Activated T-helper 1 cell treated with anti-CD3 and anti-CD28 coated beads, Interleukin-2, amount 50 U/mL, for 16 hours (primary cell): ENCODE results near the gene AHSP.
"Not testable (repeated sequence)": the region's sequence is repeated elsewhere in the genome, so short reads cannot be mapped to it uniquely, and the experiment has no call there.

Source experiments
- DNase-seq, 2 donors: peaks; one replicate each; pipeline ENCODE4 v3.0.0-alpha.2; 2020; ENCODE audit warnings: low read depth in 1 of 2, low spot score in 1 of 2

The AHSP gene

GRCh38 chr16:31529937-31530312, 2.2 kb downstream of the AHSP start:
- DNase-seq, result no peak

GRCh38 chr16:31530405-31530804, 2.7 kb downstream of the AHSP start:
- DNase-seq, result no peak

- no peak for DNase-seq
These were observed 3.4 kb downstream of the AHSP start for GRCh38 chr16:31531096-31531495.

- no peak for DNase-seq
These were observed 4.4 kb downstream of the AHSP start for GRCh38 chr16:31532120-31532519.

GRCh38 chr16:31532896-31533295, 5.2 kb downstream of the AHSP start:
- no peak for DNase-seq

GRCh38 chr16:31535737-31536136, 8.0 kb downstream of the AHSP start:
- DNase-seq, result no peak

- DNase-seq, result no peak
These were observed 9.2 kb downstream of the AHSP start for GRCh38 chr16:31536804-31537361.

- DNase-seq, result no peak
These were observed 9.9 kb downstream of the AHSP start for GRCh38 chr16:31537362-31538242.

- not testable (repeated sequence) for DNase-seq
These were observed 10.5 kb downstream of the AHSP start for GRCh38 chr16:31538243-31538598.

- DNase-seq, result not testable (repeated sequence)
These were observed 12.1 kb downstream of the AHSP start for GRCh38 chr16:31539762-31540161.

- no peak for DNase-seq
These were observed 15.1 kb downstream of the AHSP start for GRCh38 chr16:31542763-31543162.

GRCh38 chr16:31561426-31562233, 33.9 kb downstream of the AHSP start:
- no peak for DNase-seq

GRCh38 chr16:31568577-31569359, 41.1 kb downstream of the AHSP start:
- DNase-seq, result no peak

- DNase-seq, result no peak
These were observed 41.6 kb downstream of the AHSP start for GRCh38 chr16:31569360-31569717.

- DNase-seq, result no peak
These were observed 45.1 kb downstream of the AHSP start for GRCh38 chr16:31572821-31573220.

GRCh38 chr16:31574159-31574558, 46.5 kb downstream of the AHSP start:
- DNase-seq, result not testable (repeated sequence)

GRCh38 chr16:31577411-31577810, 49.7 kb downstream of the AHSP start:
- DNase-seq, result no peak
